Skeletal muscle satellite cell (primary cell): ENCODE measurements around the gene CCL2.

Experiments used
- H3K27me3 ChIP-seq: 2 replicates; pipeline ENCODE4 v1.7.0; 2013; ENCODE audit warnings: low read length; ENCODE audit not compliant: control insufficient read depth, insufficient read depth
- H3K36me3 ChIP-seq: 2 replicates; pipeline ENCODE4 v1.7.0; 2013; ENCODE audit warnings: mild to moderate bottlenecking, control low read depth, low read length; ENCODE audit not compliant: insufficient read depth
- H3K4me1 ChIP-seq: 2 replicates; pipeline ENCODE4 v1.7.0; 2013; ENCODE audit warnings: low read length; ENCODE audit not compliant: control insufficient read depth, insufficient read depth
- H3K4me2 ChIP-seq: 2 replicates; pipeline ENCODE4 v1.7.0; 2013; ENCODE audit warnings: mild to moderate bottlenecking, low read length
- H3K4me3 ChIP-seq: 2 replicates; pipeline ENCODE4 v1.7.0; 2013; ENCODE audit warnings: low read length
- H3K9ac ChIP-seq: 2 replicates; pipeline ENCODE4 v1.7.0; 2013; ENCODE audit warnings: mild to moderate bottlenecking, low read depth, low read length, moderate library complexity
- H3K9me3 ChIP-seq: replicated peaks from 2 replicates; pipeline ENCODE4 v1.7.0; 2013; ENCODE audit warnings: mild to moderate bottlenecking, control low read depth, low read length

The CCL2 gene

DNA sequence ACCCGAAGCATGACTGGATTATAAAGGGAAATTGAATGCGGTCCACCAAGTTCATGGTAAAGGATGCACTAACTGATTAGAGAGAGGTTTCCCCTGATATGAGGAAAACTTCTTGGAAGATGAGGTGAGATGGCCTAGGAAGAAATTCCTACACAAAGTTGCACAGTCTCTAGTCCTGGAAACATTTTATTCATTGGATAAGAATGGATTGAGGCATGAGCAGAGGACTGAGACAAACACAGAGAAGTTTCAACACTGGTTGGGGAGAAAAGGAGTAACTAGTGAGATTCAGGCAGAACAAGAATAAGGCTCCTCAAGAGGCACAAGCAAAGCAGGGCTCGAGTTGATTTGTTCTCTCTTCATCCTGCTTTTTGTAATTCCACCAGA lies 2.0 kb upstream of the CCL2 start:
- no peaks in the 10 kb centered on the region for H3K9me3 ChIP-seq
- peaks cover 32% of the 10 kb centered on the region for H3K4me1 ChIP-seq
- H3K4me2 ChIP-seq = no peak overlapping the region
- no peaks in the 10 kb centered on the region for H3K27me3 ChIP-seq
- H3K4me3 ChIP-seq = no peak overlapping the region
- H3K9ac ChIP-seq = peak overlapping the region; percentile 18
- H3K36me3 ChIP-seq = no peaks in the 10 kb centered on the region

GRCh38 chr17:34254146-34254545 lies 939 bp upstream of the CCL2 start:
- no peaks in the 10 kb centered on the region for H3K36me3 ChIP-seq
- no peak overlapping the region for H3K4me3 ChIP-seq
- no peaks in the 10 kb centered on the region for H3K9me3 ChIP-seq
- no peaks in the 10 kb centered on the region for H3K27me3 ChIP-seq
- peaks cover 26% of the 10 kb centered on the region for H3K4me1 ChIP-seq
- H3K9ac ChIP-seq = no peak overlapping the region
- H3K4me2 ChIP-seq = no peak overlapping the region

DNA sequence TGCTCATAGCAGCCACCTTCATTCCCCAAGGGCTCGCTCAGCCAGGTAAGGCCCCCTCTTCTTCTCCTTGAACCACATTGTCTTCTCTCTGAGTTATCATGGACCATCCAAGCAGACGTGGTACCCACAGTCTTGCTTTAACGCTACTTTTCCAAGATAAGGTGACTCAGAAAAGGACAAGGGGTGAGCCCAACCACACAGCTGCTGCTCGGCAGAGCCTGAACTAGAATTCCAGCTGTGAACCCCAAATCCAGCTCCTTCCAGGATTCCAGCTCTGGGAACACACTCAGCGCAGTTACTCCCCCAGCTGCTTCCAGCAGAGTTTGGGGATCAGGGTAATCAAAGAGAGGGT lies 272 bp downstream of the CCL2 start:
- H3K9me3 ChIP-seq = no peaks in the 10 kb centered on the region
- H3K4me1 ChIP-seq = peaks cover 23% of the 10 kb centered on the region
- H3K27me3 ChIP-seq = no peaks in the 10 kb centered on the region
- no peaks in the 10 kb centered on the region for H3K36me3 ChIP-seq
- no peak overlapping the region for H3K4me3 ChIP-seq
- H3K4me2 ChIP-seq = no peak overlapping the region
- H3K9ac ChIP-seq = no peak overlapping the region

DNA sequence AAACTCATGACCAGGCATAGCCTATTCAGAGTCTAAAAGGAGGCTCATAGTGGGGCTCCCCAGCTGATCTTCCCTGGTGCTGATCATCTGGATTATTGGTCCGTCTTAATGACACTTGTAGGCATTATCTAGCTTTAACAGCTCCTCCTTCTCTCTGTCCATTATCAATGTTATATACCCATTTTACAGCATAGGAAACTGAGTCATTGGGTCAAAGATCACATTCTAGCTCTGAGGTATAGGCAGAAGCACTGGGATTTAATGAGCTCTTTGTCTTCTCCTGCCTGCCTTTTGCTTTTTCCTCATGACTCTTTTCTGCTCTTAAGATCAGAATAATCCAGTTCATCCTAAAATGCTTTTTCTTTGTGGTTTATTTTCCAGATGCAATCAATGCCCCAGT lies 756 bp downstream of the CCL2 start:
- Histone ChIP-seq H3K9ac (no peak overlapping the region), H3K4me2 (no peak overlapping the region), H3K36me3 (no peaks in the 10 kb centered on the region), H3K27me3 (no peaks in the 10 kb centered on the region), H3K9me3 (no peaks in the 10 kb centered on the region), H3K4me1 (peaks cover 23% of the 10 kb centered on the region), H3K4me3 (no peak overlapping the region)

DNA sequence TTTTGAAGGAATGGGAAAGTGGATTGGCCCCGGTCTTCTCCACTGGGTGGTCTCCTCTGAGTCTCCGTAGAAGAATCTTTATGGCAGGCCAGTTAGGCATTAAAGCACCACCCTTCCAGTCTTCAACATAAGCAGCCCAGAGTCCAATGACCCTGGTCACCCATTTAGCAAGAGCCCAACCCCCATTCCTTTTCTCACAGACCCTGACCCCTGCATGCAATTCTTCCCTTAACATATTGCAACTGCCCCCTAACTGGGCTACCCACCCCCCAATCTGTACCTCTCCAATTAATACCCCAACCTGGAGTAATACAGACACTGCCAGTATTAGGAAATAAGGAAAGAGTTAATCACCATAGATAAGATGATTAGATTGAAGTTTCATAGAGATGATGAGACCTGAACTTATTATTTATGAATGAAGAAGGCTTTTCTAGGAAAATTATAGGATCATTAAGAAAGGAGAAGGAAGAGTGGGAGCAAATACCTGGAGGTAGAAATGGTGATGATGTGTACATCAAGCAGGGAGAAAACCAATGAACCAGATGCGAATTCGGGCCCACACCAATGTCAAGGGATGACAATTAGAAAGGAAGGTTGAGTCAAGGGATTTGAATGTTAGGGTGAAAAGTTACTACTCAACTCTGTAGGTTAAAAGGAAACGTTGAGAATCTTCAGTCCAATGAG lies 2.4 kb downstream of the CCL2 start:
- H3K4me1 ChIP-seq = peaks cover 14% of the 10 kb centered on the region
- H3K9me3 ChIP-seq = no peaks in the 10 kb centered on the region
- H3K4me3 ChIP-seq = no peak overlapping the region
- no peaks in the 10 kb centered on the region for H3K36me3 ChIP-seq
- H3K9ac ChIP-seq = no peak overlapping the region
- H3K4me2 ChIP-seq = no peak overlapping the region
- H3K27me3 ChIP-seq = no peaks in the 10 kb centered on the region

- peaks cover 10% of the 10 kb centered on the region for H3K4me1 ChIP-seq
Observed at GRCh38 chr17:34257986-34258326, 2.9 kb downstream of the CCL2 start.

DNA sequence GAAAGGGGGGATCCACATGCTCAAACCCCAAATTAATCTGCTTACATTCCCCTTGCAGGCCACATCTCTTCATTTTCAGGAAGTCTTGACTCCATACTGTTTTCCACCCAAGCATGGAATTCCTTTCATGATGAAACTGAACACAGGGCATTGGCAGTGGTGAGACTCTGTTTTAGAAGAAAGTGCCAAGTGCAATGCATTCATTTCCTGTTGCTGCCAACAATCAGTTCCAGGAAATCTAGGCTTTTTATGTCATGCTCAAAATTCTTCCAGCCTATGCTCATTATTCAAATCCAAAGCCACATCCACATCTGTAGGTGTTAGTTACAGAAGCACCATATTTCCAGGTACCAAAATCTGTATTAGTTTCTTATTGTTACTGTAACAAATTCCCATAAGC lies 4.1 kb downstream of the CCL2 start:
- no peaks in the 10 kb centered on the region for H3K9me3 ChIP-seq
- no peak overlapping the region for H3K4me2 ChIP-seq
- no peak overlapping the region for H3K4me3 ChIP-seq
- no peaks in the 10 kb centered on the region for H3K36me3 ChIP-seq
- H3K4me1 ChIP-seq = no peaks in the 10 kb centered on the region
- H3K9ac ChIP-seq = no peak overlapping the region
- no peaks in the 10 kb centered on the region for H3K27me3 ChIP-seq

More at GRCh38 chr17:34257986-34258326, 2.9 kb downstream of the CCL2 start:
- no peaks in the 10 kb centered on the region for H3K27me3 ChIP-seq
- H3K4me3 ChIP-seq = no peak overlapping the region
- H3K9ac ChIP-seq = no peak overlapping the region
- H3K4me2 ChIP-seq = no peak overlapping the region
- H3K9me3 ChIP-seq = no peaks in the 10 kb centered on the region
- no peaks in the 10 kb centered on the region for H3K36me3 ChIP-seq

GRCh38 chr17:34260861-34261260 lies 5.8 kb downstream of the CCL2 start:
- no peaks in the 10 kb centered on the region for H3K4me1 ChIP-seq
- no peak overlapping the region for H3K9ac ChIP-seq
- no peaks in the 10 kb centered on the region for H3K9me3 ChIP-seq
- H3K4me2 ChIP-seq = no peak overlapping the region
- H3K4me3 ChIP-seq = no peak overlapping the region
- no peaks in the 10 kb centered on the region for H3K36me3 ChIP-seq
- H3K27me3 ChIP-seq = no peaks in the 10 kb centered on the region

DNA sequence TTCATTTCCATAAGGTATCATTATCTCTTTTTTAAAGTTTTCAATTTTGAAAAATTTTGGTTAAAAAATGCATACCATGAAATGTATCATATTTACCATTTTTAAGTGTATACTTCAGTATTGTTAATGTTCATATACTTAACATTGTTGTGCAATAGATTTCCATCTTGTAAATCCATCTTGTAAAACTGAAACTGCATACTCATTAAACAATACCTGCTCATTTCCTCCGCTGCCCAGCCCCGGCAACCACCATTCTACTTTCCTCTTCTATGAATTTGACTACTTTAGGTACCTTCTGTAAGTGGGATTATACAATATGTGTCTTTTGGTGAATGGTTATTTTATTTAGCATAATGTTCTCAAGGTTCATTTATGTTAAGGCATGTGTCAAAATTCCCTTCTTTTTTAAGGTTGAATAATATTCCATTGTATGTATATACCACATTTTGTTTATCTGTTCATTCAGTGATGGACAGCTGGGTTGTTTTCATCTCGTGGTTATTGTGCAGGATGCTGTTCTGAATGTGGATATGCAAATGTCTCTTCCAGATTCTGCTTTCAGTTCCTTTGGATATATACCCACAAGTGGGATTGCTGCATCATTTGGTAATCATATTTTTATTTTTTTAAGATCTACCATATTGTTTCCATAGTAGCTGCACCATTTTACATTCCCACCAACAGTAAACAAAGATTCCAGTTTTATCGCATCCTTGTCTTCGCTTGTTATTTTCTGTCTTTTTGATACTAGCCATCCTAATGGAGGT lies 6.7 kb downstream of the CCL2 start:
- no peak overlapping the region for H3K4me2 ChIP-seq
- no peaks in the 10 kb centered on the region for H3K9me3 ChIP-seq
- no peaks in the 10 kb centered on the region for H3K27me3 ChIP-seq
- no peaks in the 10 kb centered on the region for H3K36me3 ChIP-seq
- no peak overlapping the region for H3K4me3 ChIP-seq
- H3K9ac ChIP-seq = no peak overlapping the region
- no peaks in the 10 kb centered on the region for H3K4me1 ChIP-seq

DNA sequence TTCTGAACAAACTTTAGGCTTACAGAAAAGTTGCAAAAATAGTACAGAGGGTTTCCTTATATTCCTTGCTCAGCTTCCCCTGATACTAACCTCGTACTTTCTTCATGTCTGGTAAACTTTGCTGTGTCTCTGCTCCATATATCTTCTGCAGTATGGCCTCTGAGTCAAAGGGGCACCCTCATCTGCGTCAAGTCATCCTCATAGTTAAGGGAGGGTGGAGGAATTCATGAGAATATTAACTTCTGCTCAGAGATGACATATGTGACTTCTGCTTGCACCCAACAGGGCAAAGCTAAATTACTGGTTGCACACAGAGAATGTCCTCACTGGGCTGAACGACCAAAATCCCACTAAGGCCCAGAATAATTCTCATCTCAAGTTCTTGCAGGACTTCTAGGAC lies 10.6 kb downstream of the CCL2 start:
- H3K9ac ChIP-seq = no peak overlapping the region
- no peaks in the 10 kb centered on the region for H3K4me1 ChIP-seq
- H3K4me2 ChIP-seq = no peak overlapping the region
- H3K4me3 ChIP-seq = no peak overlapping the region
- H3K27me3 ChIP-seq = no peaks in the 10 kb centered on the region
- no peaks in the 10 kb centered on the region for H3K9me3 ChIP-seq
- no peaks in the 10 kb centered on the region for H3K36me3 ChIP-seq

- Histone ChIP-seq H3K4me3 (no peak within 1 kb of the TSS), H3K9ac (no peak within 1 kb of the TSS), H3K36me3 (no peaks in the 10 kb centered on the region), H3K4me2 (no peak within 1 kb of the TSS), H3K27me3 (no peaks in the 10 kb centered on the region), H3K4me1 (no peaks in the 10 kb centered on the region), H3K9me3 (no peaks in the 10 kb centered on the region)
Observed at GRCh38 chr17:34269969-34270368, 14.9 kb downstream of the CCL2 start, which contains the start of gene CCL7. Gene CCL7 (plus strand): TSS chr17:34270221. CDS start chr17:34270291, 70 bp downstream.

- Histone ChIP-seq H3K4me2 (no peak overlapping the region), H3K9ac (no peak overlapping the region), H3K4me1 (no peaks in the 10 kb centered on the region), H3K9me3 (no peaks in the 10 kb centered on the region), H3K27me3 (no peaks in the 10 kb centered on the region), H3K4me3 (no peak overlapping the region), H3K36me3 (no peaks in the 10 kb centered on the region)
Observed at GRCh38 chr17:34275881-34276280, 20.8 kb downstream of the CCL2 start.
